NCI-H1105 (cell line): ENCODE measurements around the gene SUGP1.
A peak's percentile ranks its signal among the peaks of the same experiment; 100 is the strongest.

Experiments
- DNase-seq: peaks from one replicate; lab custom pipeline; 2025; lab: John Stamatoyannopoulos, UW

The SUGP1 gene

DNA sequence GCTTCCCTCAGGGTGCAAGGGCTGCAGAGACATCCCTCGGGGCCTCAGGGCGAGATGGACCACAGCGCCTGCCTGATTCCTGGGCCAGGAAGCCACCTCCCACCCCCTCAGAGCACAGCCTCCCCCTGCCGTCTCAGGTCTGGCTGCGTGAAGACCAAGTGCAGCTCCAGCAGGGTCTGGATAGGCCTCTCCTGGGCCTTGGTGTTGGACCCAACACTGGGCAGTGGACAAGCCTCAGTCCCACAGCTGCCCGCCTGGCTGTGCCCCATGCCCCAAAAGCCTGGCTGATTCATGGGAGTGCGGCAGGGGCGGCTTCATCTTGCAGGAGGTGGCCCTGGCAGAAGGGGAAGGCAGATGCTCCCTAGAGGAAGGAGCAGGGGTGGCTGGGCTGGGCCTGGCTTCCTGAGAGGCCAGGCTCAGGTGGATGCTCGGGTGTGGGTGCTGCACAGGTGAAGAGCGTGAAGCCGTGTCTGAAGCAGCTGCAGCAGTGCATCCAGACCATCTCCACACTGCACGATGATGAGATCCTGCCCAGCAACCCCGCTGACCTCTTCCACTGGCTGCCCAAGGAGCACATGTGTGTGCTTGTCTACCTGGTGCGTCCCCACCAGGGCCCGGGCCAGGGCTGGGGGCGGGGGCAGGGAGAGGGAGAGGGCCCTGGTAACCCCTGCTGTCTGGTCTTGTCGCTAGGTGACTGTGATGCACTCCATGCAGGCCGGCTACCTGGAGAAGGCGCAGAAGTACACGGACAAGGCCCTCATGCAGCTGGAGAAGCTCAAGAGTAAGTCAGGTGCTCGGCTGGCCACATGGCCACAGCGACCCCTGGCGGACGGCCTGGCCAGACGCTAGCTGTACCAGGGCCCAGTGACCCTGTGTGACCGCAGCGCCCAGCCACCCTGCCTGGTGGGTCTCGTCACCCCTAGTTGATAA lies 22.0 kb upstream of the SUGP1 start:
- no peak for DNase-seq

DNA sequence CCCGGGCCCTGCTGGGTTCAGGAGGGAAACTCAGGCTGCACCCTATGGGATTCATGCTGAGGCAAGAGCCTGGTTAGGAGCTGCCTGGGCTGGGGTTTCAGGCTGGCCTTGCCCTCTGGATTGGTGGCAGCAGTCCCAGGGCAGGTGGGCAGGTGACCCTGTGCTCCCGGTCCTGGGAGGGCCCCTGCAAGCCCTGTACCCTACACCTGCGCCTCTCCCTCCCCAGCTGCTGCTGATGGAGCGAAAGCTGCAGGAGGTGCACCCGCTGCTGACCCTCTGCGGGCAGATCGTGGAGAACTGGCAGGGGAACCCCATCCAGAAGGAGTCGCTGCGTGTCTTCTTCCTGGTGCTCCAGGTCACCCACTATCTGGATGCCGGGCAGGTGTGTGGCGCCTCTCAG lies 20.7 kb upstream of the SUGP1 start:
- DNase-seq, result no peak

DNA sequence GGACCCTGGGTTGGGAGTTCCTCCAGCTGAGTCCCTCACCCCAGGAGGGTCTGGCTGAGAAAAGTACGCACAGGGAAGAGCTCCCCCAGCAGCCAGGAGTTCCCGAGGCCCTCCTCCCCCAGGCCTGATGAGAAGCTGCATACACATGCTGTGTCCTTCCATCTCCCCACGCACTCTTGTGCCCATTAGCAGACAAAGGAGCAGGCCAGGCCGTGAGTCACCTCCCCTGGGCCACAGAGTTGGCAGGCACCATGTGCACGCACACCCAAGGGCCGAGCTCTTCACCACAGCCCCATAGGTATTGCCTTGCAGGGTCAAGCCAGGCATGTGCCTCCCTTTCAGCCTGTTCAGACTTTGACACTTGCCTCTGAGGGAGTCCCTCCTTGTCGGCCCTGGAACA lies 17.8 kb upstream of the SUGP1 start:
- no peak for DNase-seq

DNA sequence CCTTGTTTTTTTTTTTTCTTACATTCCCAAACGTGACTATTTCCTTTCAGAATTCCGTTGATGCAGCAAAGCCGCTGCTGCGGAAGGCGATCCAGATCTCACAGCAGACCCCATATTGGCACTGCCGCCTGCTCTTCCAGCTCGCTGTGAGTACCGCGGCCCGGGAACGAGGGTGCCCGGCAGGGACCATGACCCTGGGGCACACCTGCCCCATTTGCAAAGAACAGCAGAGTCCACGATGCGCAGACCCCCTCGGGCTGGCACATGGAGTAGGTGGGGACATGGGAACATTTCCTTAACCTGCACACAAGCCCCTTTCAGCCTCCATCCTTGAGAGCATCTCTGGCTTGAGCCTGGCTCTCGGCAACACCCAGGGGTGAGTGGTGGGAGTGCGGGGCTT lies 16.8 kb upstream of the SUGP1 start:
- no peak for DNase-seq

DNA sequence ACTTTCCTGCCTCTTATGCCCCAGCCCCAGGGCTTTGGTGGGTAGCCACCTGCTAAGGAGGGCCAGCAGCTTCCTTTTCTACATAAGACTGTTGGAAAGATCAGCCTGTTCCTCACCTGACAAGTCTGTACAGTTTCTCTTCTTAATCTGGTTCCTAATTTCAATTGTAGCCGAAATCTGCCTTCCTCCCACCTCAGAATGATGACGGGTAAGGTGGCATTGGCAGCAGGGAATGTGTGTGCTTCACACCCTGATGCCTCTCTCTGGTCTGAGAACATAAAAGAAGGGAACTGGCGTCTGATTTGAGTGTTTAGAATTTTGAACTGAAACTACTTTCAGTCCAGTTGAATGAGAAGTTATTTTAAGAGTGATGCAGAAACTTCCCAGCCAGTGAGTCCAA lies 16.3 kb upstream of the SUGP1 start:
- DNase-seq, result no peak

DNA sequence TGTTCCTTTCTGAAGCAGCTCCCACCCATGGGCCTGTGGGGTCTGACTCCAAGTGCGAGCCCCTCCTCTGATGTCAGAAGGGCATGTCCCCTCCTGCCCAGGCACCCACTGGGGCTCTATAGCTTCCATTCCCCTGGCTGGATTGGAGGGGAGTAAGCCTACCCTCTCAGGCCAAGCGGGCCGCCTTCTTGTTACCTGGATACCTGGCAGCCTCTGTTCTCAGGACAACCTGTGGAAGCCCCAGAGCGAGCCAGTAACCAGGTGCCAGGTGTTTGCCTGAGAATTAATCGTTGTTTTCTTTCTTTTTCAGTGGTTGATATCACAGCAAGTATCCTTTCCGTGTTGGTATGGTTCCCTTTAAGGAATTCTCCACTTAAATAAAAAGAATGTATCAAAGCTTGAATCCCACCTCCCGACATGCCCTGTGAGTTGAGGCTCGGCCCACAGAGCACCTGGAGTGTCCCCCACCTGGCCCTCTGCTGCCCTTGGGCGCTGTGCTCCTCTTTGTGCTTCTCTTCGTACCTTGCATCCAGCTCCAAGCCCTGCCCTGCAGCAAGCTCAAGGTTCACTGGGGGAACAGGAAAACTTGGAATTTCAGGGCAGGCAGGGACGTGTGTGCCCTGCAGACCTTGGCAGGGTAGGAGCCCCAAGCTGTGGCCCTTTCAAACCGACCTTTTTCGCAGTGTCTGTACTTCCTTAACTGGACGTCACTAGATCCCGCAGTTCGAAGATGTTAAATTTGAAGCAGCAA lies 15.3 kb upstream of the SUGP1 start:
- no peak for DNase-seq

DNA sequence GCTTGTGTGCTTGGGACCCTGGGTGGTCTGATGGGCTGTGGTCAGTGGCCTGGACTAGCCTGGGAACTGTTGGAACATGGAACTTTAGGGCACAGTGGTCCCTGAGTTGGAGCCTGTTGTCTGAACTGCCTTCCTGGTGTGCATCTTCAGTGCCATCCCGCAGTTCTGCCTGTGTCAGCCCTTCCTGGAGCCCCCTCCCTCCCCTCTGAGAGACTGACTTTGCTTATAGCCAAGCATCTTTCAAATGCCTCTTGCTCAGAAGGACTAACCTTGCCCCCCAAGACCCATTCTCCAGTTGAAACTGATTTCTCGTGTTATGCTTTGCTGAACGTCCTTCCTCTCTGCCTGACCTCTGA lies 14.7 kb upstream of the SUGP1 start:
- DNase-seq, result no peak

DNA sequence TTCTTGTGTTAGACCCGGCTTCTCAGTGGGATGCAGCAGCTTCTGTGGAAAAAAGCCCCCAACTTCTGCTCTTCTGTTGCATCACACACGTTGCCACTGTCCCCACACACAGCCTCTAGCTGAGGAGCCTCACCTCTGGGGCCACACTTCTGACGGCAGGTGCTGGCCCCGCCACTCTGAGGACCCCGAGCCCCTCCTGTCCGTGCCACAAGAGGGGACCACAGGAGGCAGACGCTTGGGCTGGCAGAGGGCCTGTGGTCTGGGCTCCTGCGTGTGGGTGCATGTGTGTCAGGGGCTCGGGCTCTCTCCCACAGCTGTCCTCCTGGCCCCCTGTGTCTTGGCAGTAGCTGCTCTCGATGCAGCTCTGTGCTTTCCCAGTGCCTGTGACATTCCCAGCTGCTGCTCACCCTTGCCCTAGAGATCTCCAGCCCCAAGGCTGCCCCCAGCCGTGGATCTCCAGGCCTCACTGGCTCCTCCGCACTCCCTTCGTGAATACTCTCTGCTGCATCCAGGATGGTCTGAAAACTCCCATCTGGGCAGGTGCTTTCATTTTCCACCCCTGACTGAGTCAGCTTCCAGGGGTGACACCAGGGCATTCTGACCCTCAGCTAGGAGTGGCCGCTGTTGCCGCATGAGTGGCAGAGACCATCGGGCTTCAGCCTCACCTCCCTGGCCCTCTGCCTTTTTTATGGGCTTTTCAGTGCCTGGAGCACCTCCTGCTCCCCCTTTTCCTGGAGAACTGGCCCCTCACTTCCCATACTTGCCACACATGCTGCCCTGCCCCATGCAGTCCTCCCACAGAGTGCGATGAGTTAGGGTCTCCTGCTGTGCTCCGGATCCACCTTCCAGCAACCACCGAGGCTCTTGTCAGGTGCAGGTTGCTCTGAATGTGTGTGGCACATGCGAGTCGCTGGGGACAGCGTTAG lies 14.0 kb upstream of the SUGP1 start:
- no peak for DNase-seq

DNA sequence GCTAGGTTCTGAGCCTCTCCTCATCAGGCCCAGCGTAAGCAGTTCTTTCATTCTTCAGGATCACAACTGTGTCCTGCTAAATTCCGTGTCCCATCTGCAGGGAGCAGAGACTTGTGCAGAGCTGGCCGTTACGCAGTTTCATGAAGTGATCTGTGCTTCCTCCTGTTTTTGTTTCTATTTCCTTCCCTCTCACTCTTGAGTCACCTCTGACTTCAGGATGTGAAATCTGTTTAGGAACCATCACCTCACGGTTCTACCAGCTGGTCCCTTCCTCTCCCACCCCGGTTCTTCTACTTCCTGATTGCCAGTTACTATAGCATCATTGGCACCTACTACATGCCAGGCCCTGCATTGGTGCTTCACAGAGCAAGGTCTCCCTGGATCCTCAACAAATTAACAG lies 8.8 kb upstream of the SUGP1 start:
- no peak for DNase-seq

DNA sequence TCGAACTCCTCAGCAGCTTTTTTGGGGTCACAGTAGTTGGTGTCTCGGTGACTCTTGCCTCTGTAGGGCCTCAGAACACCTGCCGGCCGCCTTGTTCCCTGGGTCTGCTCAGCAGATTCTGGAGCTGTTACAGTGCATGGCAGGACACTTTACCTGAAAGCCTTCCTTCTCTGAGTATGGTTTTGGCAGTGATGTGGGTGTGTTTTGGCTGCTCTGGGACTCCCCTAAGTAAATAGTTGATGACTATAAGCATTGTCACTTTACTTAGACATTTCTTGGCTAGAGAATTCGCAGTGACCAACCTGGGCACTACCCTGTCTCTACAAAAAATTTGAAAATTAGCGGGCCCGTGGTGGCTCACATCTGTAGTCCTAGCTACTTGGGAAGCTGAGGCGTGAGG lies 7.4 kb upstream of the SUGP1 start:
- DNase-seq, result no peak

DNA sequence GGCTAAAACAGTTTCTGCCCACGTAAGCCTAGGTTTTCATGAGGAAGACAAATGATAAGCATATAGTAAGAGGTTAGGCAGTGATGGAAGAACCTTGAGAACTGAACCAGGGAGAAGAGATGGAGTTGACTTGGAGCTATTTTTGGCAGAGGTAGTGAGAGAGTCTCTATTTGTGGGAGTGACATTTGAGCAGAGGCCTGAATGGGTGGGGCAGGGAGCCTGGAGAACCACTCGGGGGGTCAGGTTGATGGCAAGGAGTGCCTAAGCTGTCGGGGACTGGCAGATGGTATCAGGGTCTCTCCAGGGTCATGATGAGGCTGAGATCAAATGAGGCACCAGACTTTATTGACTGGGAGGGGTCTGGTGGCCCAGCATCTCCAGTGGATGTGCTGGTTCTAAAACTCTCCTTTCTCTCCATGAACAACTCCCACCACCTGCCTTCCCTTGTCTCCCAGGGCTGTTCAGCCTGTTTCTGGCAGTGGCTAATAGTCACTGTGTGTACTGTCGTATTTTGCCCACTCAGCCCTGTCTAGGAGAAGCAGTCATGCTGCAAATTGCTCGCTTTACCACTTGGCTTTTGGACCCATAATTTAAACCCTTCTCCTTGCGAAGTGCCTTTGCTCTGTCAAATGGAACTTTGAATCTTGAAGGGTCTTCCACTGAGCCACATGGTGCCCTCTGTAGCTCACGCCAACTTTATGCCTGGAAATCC lies 3.9 kb upstream of the SUGP1 start:
- DNase-seq, result no peak

DNA sequence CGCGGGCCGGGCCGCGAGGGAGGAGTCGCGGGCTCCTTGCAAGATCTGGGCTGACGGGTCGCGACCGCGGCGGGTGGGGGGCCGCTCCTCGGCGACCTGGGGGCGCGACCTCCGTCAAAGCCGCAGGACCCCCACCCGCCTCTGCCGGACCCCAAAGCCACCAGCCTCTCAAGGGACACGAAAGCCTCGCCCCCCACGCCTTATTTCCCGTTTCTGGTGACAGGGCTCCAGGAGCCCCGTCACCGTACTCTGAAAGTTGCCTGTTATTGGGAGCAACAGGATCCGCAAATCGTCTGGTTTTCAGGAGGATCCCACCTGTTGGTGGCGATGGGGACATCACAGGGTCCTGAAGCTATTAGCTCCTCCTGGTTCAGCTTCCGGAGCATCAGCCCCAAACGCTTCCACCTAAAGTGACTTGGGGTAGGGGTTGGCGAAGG lies 850 bp upstream of the SUGP1 start:
- peak; percentile 13 for DNase-seq

DNA sequence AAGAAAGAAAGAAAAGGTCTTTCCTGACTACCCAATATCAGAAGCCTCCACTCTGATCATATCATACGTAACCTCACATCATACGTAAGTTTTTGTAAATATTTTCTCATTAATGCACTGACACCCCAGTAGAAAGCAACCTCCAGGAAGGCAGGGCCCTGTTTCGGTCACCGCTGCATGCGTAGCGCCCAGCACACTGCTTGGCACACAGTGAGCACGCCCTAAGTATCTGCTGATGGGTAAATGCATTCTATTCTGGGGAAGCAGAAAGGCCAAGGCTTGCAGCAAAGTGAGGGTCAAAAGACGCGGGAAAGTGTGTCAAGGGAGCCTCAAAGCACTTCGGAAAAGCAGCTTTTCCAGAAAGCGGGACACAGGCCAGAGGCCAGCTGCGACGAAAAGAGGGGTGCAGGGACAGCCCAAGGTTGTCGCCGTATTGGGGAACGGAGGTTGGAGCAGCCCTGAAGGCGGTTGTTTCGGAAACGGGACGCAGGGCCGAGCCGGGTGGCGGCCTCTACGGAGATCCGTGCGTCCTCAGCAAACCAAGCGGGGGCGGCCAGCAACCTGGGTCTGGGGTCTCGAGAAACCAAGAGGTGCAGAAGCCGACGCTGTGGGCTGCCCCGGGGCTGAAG lies 463 bp downstream of the SUGP1 start:
- DNase-seq, result no peak

DNA sequence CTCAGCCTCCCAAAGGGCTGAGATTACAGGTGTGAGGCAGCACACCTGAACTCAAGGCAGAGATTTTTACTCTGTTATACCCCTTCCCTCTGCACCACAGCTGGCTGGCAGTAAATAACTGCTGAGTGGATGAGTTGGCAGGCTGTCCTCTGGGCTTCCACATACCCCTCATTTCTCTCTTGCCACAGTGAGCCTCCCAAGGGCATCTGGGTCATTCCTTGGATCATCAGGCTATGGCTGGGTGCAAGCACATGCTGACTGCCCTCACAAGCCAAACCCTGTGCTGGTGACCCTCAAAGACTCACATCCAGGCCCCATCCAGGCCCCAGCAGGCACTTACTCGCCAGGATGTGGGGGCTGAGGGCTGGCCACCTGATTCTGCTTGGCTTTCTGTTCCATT lies 4.2 kb downstream of the SUGP1 start:
- no peak for DNase-seq

DNA sequence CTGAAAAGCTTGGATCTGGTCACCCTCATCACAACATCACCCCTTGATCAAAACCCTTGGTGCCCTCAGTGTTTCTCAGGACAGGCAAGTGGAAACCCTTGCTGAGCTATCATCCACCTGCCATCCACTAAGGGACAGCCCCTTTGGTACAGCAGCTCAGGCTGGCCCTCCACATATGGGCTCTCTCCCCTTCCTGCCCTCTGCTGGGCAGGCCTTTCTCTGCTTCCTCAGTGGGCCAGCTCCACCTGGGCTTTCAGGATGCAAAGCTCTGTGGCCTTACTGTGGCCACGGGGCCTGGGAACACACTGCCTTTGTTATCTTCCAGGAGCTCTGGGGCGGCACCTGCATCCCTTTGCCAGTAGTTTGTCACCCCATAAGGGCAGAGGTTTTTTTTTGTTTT lies 4.9 kb downstream of the SUGP1 start:
- DNase-seq, result no peak

DNA sequence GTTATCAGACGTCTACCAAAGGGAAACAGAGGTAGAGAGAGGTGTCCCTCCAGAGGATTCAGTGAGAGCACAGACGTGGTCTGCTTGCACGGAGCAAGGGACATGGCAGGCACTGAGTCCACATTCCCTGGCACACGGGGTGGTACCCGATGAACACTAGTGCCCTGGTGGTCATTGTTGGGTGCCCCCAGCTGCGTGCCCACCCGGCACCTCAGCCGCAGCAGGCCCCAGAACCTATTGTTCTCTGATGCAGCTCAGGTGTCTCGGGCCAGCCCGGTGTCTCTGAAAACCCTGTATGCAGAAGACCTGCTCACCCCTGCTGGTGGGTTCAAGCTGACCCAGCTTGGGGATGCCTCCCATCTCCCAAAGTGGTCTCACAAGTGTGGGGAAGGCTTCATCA lies 11.9 kb downstream of the SUGP1 start:
- no peak for DNase-seq

DNA sequence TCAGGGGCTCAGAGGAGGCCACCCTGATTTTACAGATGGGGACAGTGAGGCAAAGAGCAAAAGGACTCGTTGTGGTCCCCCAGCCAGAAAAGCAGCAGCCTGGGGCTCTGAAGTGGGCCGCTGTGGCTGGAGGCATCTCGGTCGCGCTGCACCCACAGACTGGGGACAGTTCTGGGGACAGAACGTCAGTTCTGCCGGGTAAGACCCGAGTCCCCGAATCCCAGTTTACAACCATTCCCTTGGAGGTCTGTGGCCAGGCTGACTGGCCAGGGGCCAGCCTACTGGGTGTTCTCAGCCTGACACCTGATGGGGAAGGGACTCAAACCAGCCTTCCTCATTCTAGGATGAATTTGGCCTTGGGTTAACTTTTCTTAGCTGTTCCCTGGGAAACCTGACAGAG lies 14.1 kb downstream of the SUGP1 start:
- no peak for DNase-seq

DNA sequence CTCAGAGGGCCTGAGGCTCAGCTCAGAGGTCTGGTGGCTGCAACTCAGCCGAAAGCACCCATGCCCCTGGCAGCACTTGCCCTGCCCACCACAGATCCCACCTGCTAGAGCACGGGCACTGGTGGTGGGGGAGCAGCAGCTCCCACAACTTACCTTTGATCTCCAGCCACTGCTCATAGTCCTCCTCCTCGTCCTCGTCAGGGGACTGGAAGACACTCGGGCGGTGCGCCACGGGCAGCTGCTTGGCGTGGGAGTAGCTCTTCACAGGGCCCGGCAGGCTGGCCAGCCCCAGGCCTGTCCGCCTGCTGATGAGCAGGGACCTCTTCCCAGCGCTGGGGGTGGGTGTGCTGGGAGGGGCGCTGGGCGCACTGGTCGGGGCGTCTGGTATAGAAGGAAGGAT lies 14.6 kb downstream of the SUGP1 start:
- no peak for DNase-seq

DNA sequence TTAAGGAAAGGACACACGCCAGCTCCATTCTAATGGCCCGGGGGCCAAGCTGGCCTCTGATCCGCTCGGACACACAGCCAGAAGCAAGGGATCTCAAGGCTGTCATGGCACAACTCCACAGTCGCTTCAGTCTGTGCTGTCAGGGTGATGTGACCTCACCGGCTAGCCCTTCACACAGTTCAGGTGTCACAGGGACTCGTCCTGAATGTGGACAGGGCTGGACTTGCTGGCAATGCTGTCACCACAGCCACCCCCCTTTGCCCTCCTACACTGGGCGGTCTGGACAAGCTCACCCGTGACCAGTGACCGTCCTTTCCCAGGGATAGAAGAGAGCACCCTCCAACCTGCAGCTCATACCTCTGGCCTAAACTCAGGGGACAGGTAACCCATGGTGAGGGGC lies 15.2 kb downstream of the SUGP1 start:
- no peak for DNase-seq

DNA sequence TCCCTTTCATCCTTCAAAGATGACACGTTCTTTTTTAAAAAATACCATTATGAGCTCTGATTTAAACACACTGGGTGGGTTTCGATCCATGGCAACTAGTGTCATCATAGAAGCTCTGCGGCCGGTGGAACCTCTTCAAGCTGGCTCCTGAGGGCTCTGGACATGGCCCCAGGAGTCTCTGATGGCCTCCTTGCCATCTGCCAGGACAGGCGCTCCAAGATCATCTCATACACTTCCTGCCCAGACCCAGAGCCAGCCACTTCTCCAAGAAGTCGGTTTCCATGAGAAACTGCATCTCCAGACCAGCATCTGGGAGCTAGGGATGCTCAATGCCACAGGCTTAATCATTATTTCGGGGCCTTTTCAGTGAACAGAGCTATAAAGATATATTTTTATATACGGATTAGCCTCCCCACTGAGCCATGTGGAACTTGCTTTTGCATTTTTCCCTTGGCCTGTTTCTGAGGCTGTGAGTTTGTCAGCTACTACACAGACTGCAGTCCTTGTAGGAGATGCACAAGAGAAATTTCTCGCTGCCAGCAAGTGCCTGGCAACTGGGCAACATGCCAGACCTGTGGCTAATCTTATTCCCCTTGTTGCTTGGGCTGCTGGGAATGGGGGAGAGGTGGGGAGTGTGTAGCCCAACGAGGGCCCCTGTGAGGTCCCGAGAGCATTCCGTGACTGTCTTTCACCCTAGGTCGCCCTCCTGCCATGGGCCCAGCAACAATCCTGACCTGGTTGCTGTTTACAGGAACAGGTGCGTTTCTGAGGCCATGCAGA lies 15.9 kb downstream of the SUGP1 start:
- no peak for DNase-seq

DNA sequence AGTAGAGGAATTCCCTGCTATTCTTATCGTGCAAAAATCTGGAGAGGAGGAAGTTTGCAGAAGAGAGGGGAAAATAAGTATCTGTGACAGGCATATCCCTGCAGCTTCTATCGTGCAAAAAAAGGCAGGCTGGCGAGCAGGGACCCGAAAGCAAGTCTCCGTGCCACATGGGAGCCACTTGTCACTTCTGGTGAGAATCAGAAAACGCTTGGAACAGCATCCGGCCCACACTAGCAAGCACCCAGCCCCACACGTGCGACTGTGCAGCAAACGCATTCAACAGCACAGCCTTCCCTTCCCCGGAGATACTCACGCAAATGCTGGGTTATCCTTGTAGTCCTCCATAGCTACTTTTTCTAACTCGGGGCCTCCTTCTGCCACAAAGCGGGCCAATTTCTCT lies 16.9 kb downstream of the SUGP1 start:
- no peak for DNase-seq
